ENCODE results near the gene F11R. TPM values are rescaled to one million over a fixed set of nuclear protein-coding genes. Genes with fewer than 3 reads are reported as not detected.

The F11R gene
- 100 to 1,000 TPM; 101 to 112 (median 107) TPM for total RNA-seq

- Histone ChIP-seq H3K27me3 (no peaks in the 10 kb centered on the region), H3K9me3 (no peaks in the 10 kb centered on the region), H3K4me1 (peaks cover 49% of the 10 kb centered on the region), H3K4me3 (peak within 1 kb of the TSS; percentile 70), H3K27ac (peak within 1 kb of the TSS; percentile 95), H3K36me3 (no peaks in the 10 kb centered on the region)
- TF ChIP-seq POLR2A (IDR thresholded peaks at IDR 0.05) = peak in 1 of 2 donors; percentile 23
- TF ChIP-seq, protein P1, sequence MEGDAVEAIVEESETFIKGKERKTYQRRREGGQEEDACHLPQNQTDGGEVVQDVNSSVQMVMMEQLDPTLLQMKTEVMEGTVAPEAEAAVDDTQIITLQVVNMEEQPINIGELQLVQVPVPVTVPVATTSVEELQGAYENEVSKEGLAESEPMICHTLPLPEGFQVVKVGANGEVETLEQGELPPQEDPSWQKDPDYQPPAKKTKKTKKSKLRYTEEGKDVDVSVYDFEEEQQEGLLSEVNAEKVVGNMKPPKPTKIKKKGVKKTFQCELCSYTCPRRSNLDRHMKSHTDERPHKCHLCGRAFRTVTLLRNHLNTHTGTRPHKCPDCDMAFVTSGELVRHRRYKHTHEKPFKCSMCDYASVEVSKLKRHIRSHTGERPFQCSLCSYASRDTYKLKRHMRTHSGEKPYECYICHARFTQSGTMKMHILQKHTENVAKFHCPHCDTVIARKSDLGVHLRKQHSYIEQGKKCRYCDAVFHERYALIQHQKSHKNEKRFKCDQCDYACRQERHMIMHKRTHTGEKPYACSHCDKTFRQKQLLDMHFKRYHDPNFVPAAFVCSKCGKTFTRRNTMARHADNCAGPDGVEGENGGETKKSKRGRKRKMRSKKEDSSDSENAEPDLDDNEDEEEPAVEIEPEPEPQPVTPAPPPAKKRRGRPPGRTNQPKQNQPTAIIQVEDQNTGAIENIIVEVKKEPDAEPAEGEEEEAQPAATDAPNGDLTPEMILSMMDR (IDR thresholded peaks at IDR 0.05) = peak in 1 of 2 donors; percentile 10
- no peak for TF ChIP-seq EP300 (IDR thresholded peaks at IDR 0.05)
- TF ChIP-seq POLR2AphosphoS5 (IDR thresholded peaks at IDR 0.05) = peak in 2 of 3 donors; percentile 9 to 17
- 1% methylated on average over 28 of the region's 36 CpGs for WGBS
- peak in 1 of 2 donors; percentile 82 for DNase-seq (ENCODE audit: low spot score in 2 of 2)
Observed at GRCh38 chr1:161020509-161021164, at the start of gene F11R. F11R (minus strand) TSS chr1:161021152; CDS start chr1:161021073, 79 bp downstream.

- H3K4me1 ChIP-seq = peaks cover 41% of the 10 kb centered on the region
- peak within 1 kb of the TSS; percentile 44 for H3K4me3 ChIP-seq
- H3K27ac ChIP-seq = peak within 1 kb of the TSS; percentile 63
- no peak for DNase-seq (ENCODE audit: low spot score in 2 of 2)
- peaks cover 3% of the 10 kb centered on the region for H3K36me3 ChIP-seq
- 100% methylated on average over 1 of the region's 9 CpGs for WGBS
- TF ChIP-seq, protein P1 (IDR thresholded peaks at IDR 0.05) = no peak
- TF ChIP-seq EP300 (IDR thresholded peaks at IDR 0.05) (no peak), POLR2AphosphoS5 (IDR thresholded peaks at IDR 0.05) (no peak), POLR2A (IDR thresholded peaks at IDR 0.05) (no peak)
- H3K9me3 ChIP-seq = no peaks in the 10 kb centered on the region
- no peaks in the 10 kb centered on the region for H3K27me3 ChIP-seq
Observed at GRCh38 chr1:161069731-161070270, 48.8 kb upstream of the F11R start, which contains the start of gene ARHGAP30. ARHGAP30 (minus strand) TSS chr1:161069891; CDS start chr1:161069624, 267 bp downstream.

DNA sequence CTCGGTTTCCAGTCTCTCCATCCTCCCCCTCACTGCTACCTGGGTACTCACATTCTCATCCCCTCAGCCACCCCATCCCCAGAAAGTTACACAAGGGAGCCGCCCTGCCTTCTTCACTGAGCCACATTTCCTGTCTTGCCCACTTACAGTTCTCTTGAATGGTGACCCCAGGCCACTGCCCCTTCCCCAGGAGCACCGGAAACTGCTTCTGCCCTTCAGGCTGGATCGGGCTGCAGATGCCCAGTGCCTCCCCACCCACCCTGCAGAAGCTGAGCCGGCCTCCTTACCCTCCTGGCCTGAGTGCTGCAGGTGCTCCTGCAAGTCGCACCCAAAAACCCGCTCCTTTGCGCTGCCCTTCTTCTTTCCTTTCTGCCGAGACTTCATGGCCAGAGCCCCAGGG is 48.3 kb upstream of the F11R start:
- Histone ChIP-seq H3K4me3 (peak overlapping the region; percentile 44), H3K4me1 (peaks cover 35% of the 10 kb centered on the region), H3K27ac (peak overlapping the region; percentile 63), H3K36me3 (peaks cover 3% of the 10 kb centered on the region), H3K9me3 (no peaks in the 10 kb centered on the region), H3K27me3 (no peaks in the 10 kb centered on the region)
- TF ChIP-seq EP300 (IDR thresholded peaks at IDR 0.05) (no peak), POLR2A (IDR thresholded peaks at IDR 0.05) (no peak), POLR2AphosphoS5 (IDR thresholded peaks at IDR 0.05) (no peak)
- TF ChIP-seq, protein P1 (IDR thresholded peaks at IDR 0.05) = no peak
- DNase-seq (ENCODE audit: low spot score in 2 of 2) = no peak
- WGBS = 73% methylated on average over 9 of the region's 9 CpGs

DNA sequence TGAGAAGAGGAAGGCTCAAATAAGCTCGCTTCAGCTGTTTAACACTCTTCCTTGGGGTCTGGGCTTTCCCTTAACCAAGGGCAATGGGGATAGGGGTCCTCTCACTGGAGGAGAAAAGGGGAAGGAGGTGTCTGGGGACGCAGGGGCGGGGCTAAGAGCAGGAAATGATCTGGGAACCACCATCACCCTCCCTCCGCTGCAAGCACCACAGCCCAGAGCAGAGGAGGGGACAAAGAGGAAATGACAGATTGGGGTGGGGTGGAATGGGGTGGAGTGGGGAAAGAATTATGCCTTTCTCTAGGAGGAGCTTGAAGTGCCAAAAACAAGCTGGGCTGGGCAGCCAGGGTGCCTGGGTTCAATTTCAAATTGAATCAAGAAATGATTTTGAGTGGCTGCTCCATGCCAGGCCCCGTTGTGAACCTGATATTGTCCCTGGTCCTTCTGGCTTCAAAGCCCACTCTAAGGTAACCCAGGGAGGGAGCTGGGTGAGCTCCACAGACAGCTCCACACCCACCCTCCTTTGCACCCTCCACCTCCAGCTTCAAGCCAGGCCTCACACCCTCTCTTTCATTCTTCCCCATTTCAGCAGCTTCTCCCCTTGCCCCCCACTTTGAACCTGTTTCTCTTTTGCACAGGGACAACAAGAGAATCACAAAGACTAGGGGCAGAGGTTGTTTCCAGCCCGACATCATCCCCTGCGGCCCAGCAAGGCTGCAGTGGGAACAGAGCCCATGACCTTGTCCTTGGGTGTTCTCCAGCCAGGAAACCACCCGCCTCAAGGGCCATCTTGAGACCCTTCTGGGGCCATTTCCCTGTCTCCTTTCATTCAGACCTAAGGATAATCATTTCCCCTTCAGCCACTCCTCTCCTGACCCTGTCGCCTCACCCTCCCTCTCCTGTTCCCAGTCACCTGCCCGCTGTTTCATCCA is 47.6 kb upstream of the F11R start:
- no peak for DNase-seq (ENCODE audit: low spot score in 2 of 2)
- H3K27me3 ChIP-seq = no peaks in the 10 kb centered on the region

More for the DNA sequence above, 47.6 kb upstream of the F11R start:
- 62% methylated on average over 10 of the region's 10 CpGs for WGBS
- TF ChIP-seq, protein P1 (IDR thresholded peaks at IDR 0.05) = no peak
- no peak for TF ChIP-seq POLR2AphosphoS5 (IDR thresholded peaks at IDR 0.05)
- TF ChIP-seq EP300 (IDR thresholded peaks at IDR 0.05) = no peak
- no peak for TF ChIP-seq POLR2A (IDR thresholded peaks at IDR 0.05)
- Histone ChIP-seq H3K9me3 (no peaks in the 10 kb centered on the region), H3K36me3 (peaks cover 3% of the 10 kb centered on the region), H3K4me3 (peak overlapping the region; percentile 44), H3K4me1 (peaks cover 29% of the 10 kb centered on the region), H3K27ac (peak overlapping the region; percentile 63)
